Fibroblast of lung (primary cell): ENCODE measurements around the gene P2RX6.

Experiments used
- EZH2 ChIP-seq: IDR thresholded peaks from 2 replicates; pipeline ENCODE4 v1.5.1; 2012; ENCODE audit warnings: low read length, control low read depth, mild to moderate bottlenecking; ENCODE audit errors: missing control alignments
- TF ChIP-seq, protein P1 (sequence below), 2 donors: IDR thresholded peaks in 1 of 2; conservative IDR thresholded peaks in 1 of 2; 1 replicate in 1 of 2; 2 replicates in 1 of 2; pipeline ENCODE4 v1.5.1; 2011 to 2012; ENCODE audit warnings: low read length in 2 of 2, control low read depth in 1 of 2, inconsistent platforms in 1 of 2, low read depth in 1 of 2, mild to moderate bottlenecking in 1 of 2

DNA sequence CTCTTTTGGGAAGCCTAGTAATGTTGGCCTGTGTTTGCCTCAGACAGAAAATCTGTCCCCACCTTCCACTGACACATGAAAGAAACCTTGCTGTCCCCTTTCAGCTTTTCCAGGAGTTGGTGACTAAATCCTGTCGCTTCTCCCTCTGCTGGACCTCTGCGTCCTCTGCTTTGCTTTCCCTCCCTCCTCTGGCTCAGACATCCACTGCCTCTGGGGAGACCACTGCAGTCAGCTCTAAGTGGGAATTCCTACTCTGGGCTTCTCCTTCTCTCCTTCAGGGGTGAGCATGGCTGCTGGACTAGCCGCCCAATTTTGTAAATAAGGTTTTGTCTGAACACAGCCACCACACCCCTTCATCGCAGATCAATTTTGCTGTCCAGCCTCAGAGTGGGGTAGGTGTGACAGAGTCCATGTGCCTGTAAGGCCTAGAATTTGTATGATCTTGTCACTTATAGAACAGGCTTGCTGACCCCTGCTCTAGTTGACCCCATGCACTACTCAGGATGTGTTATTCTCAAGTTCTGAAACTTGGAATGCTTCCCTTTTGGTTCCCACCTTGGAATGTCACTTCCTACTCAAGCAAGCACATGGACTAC is 53.8 kb downstream of the P2RX6 start:
- TF ChIP-seq, protein P1, sequence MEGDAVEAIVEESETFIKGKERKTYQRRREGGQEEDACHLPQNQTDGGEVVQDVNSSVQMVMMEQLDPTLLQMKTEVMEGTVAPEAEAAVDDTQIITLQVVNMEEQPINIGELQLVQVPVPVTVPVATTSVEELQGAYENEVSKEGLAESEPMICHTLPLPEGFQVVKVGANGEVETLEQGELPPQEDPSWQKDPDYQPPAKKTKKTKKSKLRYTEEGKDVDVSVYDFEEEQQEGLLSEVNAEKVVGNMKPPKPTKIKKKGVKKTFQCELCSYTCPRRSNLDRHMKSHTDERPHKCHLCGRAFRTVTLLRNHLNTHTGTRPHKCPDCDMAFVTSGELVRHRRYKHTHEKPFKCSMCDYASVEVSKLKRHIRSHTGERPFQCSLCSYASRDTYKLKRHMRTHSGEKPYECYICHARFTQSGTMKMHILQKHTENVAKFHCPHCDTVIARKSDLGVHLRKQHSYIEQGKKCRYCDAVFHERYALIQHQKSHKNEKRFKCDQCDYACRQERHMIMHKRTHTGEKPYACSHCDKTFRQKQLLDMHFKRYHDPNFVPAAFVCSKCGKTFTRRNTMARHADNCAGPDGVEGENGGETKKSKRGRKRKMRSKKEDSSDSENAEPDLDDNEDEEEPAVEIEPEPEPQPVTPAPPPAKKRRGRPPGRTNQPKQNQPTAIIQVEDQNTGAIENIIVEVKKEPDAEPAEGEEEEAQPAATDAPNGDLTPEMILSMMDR (conservative IDR thresholded peaks at IDR 0.05 in 1 of 2, IDR thresholded peaks at IDR 0.05 in 1 of 2; ENCODE audit: low read depth in 1 of 2, low read length in 2 of 2): no peak
- TF ChIP-seq EZH2: no peak
